ENCODE results near the gene SLC2A10. TPM values are rescaled to one million over a fixed set of nuclear protein-coding genes. Genes with fewer than 3 reads are reported as not detected.

SLC2A10 gene
- total RNA-seq, 3 donors from 2014 or later (not counting 1 experiment from before 2014, with no cell fraction given) = 0.26 to 2.2 (median 0.79) TPM

DNA sequence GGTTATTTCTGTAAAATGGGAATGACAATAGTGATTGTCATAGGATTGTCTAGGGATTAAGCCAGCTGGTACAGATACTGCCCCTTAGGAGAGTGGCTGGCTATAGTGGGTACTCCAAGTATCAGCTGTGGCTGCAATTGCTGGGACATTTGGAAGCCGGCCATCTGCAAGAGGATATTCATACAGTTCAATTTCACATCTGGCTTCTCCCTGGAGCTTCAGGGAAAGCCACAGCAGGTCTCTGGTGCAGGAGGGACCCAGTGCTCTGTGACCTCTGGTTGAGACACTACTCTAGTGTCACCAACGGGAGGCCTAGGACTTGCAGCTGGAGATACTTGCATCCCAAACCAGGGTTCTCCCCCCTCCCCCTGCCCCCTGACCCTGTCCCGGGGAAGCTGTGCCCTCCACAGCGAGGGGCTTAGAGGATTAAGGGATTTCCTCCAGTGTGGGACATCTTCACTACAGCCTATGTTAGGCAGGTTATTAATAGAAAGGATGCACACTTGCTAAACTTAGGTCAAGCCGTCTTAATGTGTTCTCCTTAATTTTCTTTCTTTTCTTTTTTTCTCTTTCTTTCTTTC, 2.7 kb downstream of the SLC2A10 start:
- intact Hi-C loops (cut with micrococcal nuclease) = no loop called here
- H3K4me3 Mint-ChIP-seq = no peak overlapping the region
- DNase-seq = no peak
- peaks cover 8% of the 10 kb centered on the region for H3K4me1 ChIP-seq (ENCODE audit: control insufficient read depth, insufficient read depth, low read length)
- peaks cover 25% of the 10 kb centered on the region in 2 donors for H3K27me3 Mint-ChIP-seq (ENCODE audit: low read depth in 2 of 2)
- no peak overlapping the region for H3K27ac Mint-ChIP-seq
- H3K36me3 ChIP-seq (ENCODE audit: control insufficient read depth, insufficient read depth, low read length) = no peaks in the 10 kb centered on the region
- TF ChIP-seq, protein P1, sequence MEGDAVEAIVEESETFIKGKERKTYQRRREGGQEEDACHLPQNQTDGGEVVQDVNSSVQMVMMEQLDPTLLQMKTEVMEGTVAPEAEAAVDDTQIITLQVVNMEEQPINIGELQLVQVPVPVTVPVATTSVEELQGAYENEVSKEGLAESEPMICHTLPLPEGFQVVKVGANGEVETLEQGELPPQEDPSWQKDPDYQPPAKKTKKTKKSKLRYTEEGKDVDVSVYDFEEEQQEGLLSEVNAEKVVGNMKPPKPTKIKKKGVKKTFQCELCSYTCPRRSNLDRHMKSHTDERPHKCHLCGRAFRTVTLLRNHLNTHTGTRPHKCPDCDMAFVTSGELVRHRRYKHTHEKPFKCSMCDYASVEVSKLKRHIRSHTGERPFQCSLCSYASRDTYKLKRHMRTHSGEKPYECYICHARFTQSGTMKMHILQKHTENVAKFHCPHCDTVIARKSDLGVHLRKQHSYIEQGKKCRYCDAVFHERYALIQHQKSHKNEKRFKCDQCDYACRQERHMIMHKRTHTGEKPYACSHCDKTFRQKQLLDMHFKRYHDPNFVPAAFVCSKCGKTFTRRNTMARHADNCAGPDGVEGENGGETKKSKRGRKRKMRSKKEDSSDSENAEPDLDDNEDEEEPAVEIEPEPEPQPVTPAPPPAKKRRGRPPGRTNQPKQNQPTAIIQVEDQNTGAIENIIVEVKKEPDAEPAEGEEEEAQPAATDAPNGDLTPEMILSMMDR (IDR thresholded peaks at IDR 0.05) = no peak
- no peaks in the 10 kb centered on the region for H3K36me3 Mint-ChIP-seq
- no peaks in the 10 kb centered on the region for H3K9me3 Mint-ChIP-seq
- H3K27ac ChIP-seq (ENCODE audit: low read length) = no peak overlapping the region
- no peak for ATAC-seq
- H3K9me3 ChIP-seq (ENCODE audit: control insufficient read depth, insufficient read depth, low read length) = no peaks in the 10 kb centered on the region
- no peak overlapping the region for H3K4me3 ChIP-seq (ENCODE audit: low read length)
- WGBS (ENCODE audit: insufficient coverage) = 84% methylated on average over 3 of the region's 5 CpGs
- H3K4me1 Mint-ChIP-seq = peaks cover 14 to 17% of the 10 kb centered on the region in 2 donors
- no peaks in the 10 kb centered on the region for H3K27me3 ChIP-seq (ENCODE audit: control insufficient read depth, insufficient read depth, low read length)

DNA sequence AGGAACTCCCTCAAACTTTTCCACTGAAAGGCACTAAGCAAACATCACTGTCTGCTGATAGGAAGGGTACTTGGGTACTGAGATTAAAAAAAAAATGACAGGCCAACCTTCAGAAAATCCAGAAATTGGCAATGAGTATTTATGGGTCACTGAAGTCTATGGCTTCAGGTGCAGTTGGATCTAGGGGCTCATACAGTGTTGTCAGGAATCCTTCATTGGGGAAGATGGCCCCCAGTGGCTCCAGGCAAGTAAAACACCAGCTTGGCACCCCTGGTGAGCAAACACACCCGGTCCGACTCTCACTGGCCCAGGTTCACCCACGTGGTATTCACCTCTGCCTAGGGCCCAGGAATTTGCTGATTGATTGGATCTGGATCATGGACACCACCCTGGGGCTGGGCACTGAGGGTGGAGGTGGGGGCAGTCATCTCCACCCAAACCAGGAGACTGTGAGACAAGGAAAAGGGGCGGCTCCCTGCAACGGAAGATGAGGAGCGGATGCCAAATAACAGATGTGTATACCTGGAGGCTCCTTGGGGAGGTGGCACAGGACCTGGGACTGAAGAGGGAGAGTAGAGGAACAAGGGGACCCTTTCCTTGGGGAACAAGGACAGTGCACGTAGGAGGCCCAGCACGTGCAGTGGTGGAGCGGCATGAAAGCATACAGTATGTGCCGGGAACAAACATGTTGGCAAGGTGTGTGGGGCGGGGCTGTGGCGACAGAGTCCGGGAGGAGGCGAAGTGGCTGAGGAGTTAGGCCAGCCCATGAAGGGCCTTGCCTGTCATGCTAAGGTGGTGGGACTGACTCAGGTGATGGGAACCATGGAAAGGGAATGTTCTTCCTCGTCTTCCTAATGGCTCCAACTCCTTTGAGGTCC, 4.7 kb downstream of the SLC2A10 start:
- 91% methylated on average over 15 of the region's 15 CpGs for WGBS (ENCODE audit: insufficient coverage)
- Histone ChIP-seq H3K27ac (ENCODE audit: low read length) (no peak overlapping the region), H3K27me3 (ENCODE audit: control insufficient read depth, insufficient read depth, low read length) (no peaks in the 10 kb centered on the region), H3K9me3 (ENCODE audit: control insufficient read depth, insufficient read depth, low read length) (no peaks in the 10 kb centered on the region), H3K4me1 (ENCODE audit: control insufficient read depth, insufficient read depth, low read length) (peaks cover 8% of the 10 kb centered on the region), H3K4me3 (ENCODE audit: low read length) (no peak overlapping the region), H3K36me3 (ENCODE audit: control insufficient read depth, insufficient read depth, low read length) (no peaks in the 10 kb centered on the region)
- intact Hi-C loops (cut with micrococcal nuclease) = no loop called here
- DNase-seq (no peak), ATAC-seq (no peak)
- peaks cover 16 to 17% of the 10 kb centered on the region in 2 donors for H3K27me3 Mint-ChIP-seq (ENCODE audit: low read depth in 2 of 2)
- no peaks in the 10 kb centered on the region for H3K36me3 Mint-ChIP-seq
- H3K4me1 Mint-ChIP-seq = peaks cover 9 to 12% of the 10 kb centered on the region in 2 donors
- no peak overlapping the region for H3K4me3 Mint-ChIP-seq
- H3K27ac Mint-ChIP-seq = no peak overlapping the region
- H3K9me3 Mint-ChIP-seq = no peaks in the 10 kb centered on the region
- TF ChIP-seq, protein P1 (IDR thresholded peaks at IDR 0.05) = no peak

DNA sequence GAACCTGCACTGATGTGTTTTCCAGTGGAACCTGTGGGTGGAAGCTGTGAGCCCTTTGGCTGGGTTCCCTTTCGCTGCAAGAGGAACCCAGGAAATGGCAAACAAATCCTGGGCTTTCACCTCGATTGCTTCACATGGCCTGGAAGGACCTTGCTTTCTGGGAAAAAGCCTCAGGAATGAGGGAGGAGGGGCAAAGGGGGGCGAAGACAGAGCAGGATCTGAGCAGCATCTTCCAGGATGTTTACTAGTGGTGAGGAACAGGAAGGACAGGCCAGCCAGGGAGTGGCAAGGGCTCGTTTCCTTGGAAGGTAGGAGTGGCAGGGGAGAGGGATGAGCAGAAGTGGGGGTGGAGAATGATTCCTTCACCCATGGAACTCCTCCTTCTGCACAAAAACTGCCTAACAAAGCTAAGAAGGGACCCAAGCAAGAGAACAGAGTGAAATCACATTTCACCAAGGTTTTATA, 5.9 kb downstream of the SLC2A10 start:
- ATAC-seq (no peak), DNase-seq (no peak)
- intact Hi-C loops (cut with micrococcal nuclease) = no loop called here
- peaks cover 3% of the 10 kb centered on the region for H3K4me1 ChIP-seq (ENCODE audit: control insufficient read depth, insufficient read depth, low read length)
- H3K27ac ChIP-seq (ENCODE audit: low read length) = no peak overlapping the region
- H3K4me3 Mint-ChIP-seq = no peak overlapping the region
- no peaks in the 10 kb centered on the region for H3K27me3 ChIP-seq (ENCODE audit: control insufficient read depth, insufficient read depth, low read length)
- 78% methylated on average over 3 of the region's 4 CpGs for WGBS (ENCODE audit: insufficient coverage)
- no peak overlapping the region for H3K27ac Mint-ChIP-seq
- peaks cover 2 to 4% of the 10 kb centered on the region in 2 donors for H3K4me1 Mint-ChIP-seq
- no peaks in the 10 kb centered on the region for H3K36me3 ChIP-seq (ENCODE audit: control insufficient read depth, insufficient read depth, low read length)
- H3K9me3 Mint-ChIP-seq = no peaks in the 10 kb centered on the region
- H3K27me3 Mint-ChIP-seq (ENCODE audit: low read depth in 2 of 2) = peaks cover 9 to 11% of the 10 kb centered on the region in 2 donors
- no peaks in the 10 kb centered on the region for H3K9me3 ChIP-seq (ENCODE audit: control insufficient read depth, insufficient read depth, low read length)
- H3K4me3 ChIP-seq (ENCODE audit: low read length) = no peak overlapping the region
- no peaks in the 10 kb centered on the region for H3K36me3 Mint-ChIP-seq
- TF ChIP-seq, protein P1 (IDR thresholded peaks at IDR 0.05) = no peak

Measured in natural killer cell (primary cell).